Fibroblast of upper back skin (primary cell): ENCODE data around the gene MAPT.

Experiments used
- DNase-seq: peaks from one replicate; pipeline ENCODE4 v3.0.0-alpha.2; 2013

Gene MAPT

DNA sequence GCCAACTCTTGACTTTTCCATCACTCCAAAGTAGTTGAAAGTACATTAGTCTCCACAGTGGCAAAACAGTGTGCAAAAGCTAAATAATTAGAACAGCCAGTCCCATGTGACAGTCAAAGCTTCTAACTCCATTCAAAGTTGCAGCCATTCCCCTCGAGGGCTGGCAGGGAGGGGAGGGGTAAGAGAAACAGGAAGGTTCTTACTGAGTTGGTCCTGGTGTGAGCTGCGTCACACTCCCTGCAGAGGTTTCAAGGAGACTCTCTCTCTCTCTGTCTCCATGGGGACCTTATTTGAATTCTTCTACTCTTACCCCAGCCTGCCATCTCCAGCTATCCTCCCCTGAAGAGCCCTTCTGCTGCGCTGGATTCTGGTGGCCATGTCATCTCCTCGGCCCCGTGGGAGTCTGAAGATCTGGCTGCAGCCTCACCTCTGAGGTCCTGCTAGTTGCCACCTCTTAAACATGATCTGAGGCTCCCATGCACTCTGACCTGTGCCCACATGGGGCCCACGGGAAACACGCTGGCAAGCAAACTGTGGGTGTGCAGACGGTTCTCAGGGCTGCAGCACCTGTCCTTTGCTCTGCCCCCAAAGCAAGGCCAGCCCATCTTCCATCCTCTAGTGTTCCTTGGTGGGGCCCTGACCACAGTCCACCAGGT, 81.4 kb downstream of the MAPT start:
- no peak for DNase-seq

DNA sequence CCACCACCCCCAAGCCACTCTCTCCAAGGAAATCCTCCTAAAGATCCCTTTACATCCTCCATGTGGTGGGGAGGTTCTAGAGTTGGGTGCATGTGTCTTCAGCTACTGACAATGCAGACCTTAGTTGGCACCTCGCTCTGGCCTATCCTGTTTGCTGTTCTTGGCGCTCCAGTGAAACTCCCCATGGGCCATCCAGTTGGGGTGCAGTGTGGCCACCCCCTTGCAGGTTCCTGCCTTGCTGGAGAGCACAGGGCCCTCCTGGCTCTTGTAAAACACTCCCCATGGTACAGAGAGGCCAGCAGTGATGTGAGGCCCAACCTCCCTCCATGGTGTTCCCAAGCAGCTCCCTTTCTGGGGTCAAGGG, 82.0 kb downstream of the MAPT start:
- DNase-seq: no peak

DNA sequence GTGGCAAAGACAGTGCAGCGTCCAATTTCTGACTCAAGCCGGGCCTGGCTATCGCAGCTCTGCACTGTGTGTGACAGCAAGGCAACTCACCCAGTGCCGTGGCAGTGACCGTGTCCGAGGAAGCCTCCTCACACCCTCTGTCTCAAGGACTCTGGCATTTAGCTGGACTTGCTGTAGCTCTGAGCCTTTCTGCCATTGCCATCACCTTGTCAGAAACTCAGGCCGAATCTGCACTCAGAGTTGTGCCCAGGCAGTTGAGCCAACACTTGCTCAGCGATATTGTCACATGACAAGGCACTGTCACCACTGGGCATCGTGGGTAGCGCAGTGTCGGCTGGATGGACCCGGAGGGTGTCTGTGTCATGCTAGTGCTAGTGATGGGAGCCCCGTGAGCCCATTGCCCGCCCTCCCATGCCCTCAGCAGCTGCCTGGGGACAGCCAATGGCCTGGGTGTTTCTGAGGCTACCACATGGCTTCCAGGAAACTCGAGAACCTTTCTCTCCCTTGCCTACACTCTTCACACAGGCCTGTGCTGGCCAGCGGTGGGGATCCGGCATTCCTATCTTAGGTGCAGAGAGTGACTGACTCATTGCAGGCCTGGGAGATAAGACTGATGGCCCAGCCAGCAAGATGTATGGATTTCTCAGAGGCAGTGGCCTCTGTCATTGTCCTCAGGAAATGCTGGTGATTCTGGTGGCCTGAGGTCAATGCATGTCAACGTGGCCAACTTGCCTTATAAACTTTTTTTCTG, 82.6 kb downstream of the MAPT start:
- DNase-seq: peak; percentile 9

DNA sequence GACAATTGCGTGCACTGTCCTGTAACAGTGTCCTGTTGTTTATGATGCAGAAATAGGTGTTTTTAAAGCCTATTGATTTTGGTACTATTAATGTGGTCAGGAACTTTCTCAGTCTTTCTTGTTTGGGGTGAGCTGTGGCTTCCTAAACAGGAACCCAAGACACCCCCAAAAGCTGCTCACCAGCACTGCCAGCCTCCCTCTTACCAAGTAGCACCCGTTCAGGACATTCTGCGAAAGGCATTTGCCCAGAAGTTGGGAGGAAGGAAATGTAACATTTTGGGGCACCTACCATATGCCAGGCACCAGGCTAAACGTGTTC, 83.1 kb downstream of the MAPT start:
- DNase-seq: no peak

DNA sequence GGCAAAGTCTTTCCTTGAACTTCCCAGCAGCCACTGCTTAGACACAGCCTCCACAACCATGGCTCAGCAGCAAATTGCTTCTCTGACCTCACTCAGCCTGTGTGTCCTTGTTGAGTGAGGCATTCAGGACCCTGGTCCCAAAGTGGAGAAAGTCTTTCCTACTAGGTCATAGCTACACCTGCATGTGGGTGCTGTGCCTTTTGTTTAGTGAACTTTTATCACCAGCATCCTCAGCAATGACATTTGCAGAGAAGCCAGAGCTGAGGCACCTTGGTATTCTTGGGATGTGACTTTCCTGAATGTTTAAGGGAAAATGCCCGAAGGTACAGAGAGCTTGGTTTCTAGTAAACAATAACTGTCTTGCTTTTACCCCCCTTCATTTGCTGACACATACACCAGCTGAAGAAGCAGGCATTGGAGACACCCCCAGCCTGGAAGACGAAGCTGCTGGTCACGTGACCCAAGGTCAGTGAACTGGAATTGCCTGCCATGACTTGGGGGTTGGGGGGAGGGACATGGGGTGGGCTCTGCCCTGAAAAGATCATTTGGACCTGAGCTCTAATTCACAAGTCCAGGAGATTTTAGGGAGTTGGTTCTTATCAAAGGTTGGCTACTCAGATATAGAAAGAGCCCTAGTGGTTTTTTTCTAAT, 83.7 kb downstream of the MAPT start:
- DNase-seq: no peak

DNA sequence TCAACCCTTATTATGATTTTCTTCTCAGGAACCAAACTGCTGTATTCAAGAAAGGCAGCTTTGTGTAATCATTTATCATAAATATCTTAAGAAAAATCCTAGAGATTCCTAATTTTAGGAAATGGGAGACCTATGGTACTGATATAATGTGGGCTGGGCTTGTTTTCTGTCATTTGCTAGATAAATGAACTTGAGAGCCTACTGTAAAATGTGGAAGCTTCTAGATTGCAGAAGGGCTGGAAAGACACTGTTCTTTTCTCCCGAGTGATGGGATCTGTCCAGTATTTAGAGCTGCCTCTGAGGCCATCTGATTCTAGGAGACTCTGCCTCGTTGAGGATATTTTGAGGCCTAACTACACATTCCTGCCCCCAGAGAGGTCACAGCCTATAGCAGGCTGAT, 84.8 kb downstream of the MAPT start:
- DNase-seq: no peak

DNA sequence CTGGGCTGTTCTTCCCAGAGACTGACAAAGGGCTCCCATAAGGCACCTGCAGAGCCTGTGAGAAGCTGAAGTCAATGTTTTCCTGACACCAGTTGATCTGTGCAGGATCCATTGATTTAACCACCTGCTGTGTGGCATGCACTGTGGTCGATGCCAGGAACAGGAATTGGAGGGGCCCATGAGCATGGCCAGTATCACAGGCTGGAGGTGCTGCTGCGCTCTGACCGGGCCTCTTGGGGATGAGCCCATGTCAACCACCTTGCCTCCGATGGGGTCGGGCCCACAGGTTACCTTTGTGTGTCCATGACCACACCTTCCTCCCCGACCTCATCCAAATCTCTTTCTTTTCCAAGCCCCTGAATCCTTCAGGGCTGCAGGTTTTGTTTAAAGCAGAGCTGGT, 86.5 kb downstream of the MAPT start:
- DNase-seq: no peak

DNA sequence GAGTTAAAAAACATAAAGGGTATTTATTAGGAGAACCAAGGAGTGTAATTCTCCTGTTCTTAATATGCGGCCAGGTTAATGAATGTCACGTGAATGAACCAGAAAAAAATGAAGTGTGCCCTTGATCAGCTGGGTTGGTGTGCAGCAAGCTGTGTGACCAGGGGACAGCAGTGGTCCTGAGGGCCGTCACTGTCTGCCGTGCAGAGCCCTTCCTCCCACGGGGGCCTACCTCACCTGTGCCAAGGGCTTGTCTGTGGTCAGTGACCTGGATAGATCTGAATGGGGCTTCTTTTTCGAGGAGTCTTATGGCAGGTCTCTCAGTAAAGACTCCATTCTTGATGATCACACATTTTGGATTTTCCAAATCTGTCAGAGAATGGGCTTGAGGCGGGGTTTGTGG, 87.0 kb downstream of the MAPT start:
- DNase-seq: no peak

DNA sequence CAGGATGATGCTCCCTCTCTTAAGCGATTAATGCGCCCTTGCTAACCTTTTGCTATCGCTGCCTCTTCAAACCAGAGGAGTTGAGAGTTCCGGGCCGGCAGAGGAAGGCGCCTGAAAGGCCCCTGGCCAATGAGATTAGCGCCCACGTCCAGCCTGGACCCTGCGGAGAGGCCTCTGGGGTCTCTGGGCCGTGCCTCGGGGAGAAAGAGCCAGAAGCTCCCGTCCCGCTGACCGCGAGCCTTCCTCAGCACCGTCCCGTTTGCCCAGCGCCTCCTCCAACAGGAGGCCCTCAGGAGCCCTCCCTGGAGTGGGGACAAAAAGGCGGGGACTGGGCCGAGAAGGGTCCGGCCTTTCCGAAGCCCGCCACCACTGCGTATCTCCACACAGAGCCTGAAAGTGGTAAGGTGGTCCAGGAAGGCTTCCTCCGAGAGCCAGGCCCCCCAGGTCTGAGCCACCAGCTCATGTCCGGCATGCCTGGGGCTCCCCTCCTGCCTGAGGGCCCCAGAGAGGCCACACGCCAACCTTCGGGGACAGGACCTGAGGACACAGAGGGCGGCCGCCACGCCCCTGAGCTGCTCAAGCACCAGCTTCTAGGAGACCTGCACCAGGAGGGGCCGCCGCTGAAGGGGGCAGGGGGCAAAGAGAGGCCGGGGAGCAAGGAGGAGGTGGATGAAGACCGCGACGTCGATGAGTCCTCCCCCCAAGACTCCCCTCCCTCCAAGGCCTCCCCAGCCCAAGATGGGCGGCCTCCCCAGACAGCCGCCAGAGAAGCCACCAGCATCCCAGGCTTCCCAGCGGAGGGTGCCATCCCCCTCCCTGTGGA, 88.6 kb downstream of the MAPT start:
- DNase-seq: no peak

DNA sequence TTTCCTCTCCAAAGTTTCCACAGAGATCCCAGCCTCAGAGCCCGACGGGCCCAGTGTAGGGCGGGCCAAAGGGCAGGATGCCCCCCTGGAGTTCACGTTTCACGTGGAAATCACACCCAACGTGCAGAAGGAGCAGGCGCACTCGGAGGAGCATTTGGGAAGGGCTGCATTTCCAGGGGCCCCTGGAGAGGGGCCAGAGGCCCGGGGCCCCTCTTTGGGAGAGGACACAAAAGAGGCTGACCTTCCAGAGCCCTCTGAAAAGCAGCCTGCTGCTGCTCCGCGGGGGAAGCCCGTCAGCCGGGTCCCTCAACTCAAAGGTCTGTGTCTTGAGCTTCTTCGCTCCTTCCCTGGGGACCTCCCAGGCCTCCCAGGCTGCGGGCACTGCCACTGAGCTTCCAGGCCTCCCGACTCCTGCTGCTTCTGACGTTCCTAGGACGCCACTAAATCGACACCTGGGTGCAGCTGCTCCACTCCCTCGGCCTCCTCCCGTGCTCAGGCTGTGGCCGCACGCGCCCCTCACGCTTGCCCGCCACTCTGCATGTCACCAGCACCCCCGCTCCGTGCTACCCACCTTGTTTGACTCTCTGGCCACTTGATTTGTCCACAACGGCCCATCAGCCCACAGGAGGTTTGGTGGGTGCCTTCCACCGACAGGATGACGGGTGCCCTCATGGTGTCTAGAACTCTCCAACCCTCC, 89.4 kb downstream of the MAPT start:
- DNase-seq: no peak

DNA sequence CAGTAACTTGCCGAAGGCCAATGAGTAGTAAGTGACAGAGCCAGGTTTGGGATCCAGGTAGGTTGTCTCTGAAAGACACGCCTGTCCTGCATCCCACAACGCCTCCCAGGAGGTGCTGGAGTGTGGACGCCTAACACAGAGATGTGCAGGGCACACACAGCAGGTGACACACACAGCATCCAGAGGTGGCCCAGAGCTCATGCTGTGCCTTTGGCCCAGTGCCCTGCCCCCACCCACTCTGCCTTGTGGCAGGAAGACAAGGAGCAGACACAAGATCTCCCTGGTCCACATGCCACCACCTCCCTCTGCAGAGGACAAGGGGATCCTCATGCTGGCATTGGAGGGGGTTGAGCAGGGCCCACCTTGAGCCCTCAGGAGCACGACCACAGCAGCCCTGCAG, 90.0 kb downstream of the MAPT start:
- no peak for DNase-seq

DNA sequence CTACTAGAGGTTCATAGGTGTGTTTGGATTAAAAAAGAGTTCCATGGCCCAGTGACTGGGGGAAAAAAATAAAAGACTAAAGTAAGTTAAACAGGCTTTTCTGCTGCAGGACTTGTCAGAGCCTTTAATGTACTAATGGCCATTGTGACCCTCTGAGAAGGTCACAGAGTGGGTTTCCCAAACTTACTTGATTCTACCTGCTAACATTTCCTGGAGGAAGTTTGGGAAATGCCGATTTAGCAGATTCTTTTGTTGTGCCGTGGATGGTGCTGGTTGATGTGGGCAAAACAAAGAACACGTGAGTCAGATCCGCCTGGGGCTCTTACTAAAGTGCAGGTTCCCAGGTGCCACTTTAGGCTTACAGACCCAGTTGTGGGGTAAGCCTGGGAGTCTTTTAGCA, 91.1 kb downstream of the MAPT start:
- no peak for DNase-seq

DNA sequence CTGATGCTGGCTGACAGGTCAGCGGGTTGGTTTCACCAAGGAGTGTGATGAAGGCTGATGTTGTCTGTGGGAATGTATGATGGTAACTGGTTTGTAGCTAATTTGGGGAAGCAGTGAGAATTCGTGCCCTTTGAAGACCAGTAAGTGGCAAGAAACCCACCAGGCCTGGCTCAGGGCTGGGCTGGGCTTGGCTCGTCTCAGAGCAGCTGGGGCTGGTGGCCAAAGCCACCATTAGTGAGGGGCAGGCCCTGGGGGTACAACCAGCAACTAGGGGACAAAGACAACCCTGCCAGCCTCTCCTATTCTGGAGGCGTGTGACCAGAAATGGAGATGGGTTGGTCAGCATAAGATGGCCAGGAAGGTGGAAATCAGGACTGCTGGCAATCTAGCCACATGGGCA, 91.7 kb downstream of the MAPT start:
- no peak for DNase-seq

DNA sequence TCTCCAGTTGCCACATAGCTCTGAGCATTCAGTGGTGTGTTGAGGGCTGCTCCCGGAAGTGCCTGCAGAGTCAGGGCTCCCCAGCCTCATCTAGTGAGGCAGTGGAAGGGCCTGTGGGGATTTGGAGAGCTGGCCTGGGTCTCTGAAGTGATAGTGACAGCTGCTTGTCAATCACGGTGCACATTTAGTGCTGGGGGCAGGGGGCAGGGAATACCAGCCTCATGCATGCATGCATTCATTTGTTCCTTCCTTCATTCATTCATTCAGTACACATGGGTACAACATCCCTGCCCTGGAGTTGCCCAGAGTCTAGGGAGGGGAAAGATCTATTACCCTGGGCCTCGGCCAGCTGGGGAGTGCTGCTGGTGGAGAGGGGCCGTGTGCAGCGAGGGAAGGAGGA, 93.4 kb downstream of the MAPT start:
- no peak for DNase-seq

DNA sequence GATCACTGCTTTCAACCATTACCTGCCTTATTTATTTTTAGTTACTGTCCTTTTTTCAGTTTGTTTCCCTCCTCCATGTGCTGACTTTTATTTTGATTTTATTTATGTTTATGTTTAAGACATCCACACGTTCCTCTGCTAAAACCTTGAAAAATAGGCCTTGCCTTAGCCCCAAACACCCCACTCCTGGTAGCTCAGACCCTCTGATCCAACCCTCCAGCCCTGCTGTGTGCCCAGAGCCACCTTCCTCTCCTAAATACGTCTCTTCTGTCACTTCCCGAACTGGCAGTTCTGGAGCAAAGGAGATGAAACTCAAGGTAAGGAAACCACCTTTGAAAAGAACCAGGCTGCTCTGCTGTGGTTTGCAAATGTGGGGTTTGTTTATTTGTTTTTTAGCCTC, 95.4 kb downstream of the MAPT start:
- no peak for DNase-seq

DNA sequence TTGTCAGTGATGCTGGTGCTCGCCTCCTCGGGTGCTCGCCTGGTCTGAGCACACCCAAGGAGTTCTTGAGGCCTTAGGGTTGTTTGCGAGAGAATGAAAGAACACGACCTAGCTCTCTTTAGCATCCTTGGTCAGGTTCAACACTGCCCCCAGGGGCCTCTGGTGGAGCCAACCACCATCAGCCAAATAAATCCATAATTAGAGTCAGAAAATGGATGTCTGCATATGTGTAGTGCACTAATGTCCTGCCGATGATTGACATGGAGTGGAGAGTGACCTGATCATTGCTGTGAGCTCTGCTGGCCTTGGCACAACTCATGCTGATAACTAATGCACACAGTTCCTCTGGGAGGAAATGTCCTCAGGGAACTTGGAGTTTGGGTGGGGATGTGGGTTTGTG, 96.5 kb downstream of the MAPT start:
- DNase-seq: no peak

DNA sequence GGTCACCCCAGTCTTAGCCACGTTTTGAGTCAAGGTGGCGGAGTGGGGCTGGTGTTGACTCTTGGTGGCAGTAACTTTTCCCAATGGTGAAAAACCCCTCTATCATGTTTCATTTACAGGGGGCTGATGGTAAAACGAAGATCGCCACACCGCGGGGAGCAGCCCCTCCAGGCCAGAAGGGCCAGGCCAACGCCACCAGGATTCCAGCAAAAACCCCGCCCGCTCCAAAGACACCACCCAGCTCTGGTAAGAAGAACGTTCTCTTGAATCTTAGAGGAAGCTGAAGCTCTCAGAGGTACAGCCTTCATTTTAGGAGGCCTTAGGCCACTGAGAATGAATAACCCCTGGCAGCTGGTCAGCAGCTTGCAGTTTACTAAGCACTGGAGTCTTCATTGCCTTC, 97.0 kb downstream of the MAPT start:
- DNase-seq: no peak

DNA sequence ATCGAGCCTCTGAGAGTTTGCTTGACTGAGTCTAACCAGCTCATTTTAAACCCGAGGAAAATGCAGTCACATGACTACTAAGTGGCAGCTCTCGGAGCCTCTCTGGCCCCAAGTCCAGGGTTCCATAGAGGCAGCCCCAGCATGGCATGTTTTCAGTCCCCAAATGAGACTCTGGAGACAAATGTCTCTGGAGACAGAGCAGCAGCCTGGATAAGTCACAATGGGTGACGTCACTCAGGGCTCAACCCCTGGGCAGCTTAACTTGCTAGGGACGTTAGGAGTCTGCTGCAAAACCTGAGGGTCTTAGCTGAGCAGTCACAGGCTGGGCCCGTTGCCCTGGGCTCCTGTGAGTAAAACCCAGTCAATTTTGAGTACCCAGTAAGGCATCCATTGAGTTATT, 97.8 kb downstream of the MAPT start:
- no peak for DNase-seq

DNA sequence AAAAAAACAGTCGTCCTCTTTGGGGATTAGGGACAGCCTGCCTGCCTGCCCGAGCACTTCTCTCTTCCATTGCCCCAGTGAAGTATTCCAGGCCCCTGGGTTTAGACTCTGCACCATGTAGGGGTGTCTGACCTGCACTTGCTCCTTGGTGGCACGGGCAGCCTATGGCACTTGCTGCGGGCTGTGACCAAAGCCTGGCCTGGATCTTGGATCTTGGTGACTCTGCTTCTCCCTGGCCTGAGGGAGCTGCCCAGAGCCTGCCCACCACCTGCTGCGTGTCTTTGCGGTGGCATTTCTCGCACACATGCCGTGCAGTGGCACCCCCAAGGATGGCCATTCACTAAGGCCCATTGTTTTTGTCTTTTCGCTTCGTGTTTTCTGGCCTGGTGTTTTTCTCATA, 98.5 kb downstream of the MAPT start:
- DNase-seq: no peak

DNA sequence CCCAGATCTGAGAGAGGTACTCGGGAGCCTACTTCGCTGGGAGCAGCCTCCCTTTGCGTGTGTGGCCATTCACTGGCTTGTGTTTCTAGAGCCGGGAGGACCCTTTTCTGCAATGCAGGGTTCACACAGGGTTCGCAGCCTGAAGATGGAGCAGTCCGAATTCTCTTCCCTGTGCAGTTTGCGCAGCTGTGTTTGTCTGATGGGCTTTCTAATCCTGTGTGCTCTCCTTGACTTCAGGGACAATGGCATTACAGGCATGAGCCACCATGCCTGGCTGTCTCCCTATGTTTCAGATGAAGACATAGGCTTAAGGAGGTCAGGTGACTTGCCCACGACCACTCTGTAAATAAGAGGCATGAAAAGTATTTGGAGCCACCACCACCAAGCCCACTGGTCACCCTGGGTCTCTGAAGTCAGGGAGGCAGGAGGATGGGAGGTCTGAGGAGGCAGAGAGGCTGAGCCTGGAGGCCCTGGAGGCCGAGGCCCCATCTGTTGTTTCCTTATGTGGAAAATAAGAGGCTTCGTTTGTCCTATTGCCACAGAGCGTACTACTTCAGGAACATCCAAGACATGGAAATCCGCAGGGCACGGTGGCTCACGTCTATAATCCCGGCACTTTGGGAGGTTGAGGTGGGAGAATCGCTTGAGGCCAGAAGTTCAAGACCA, 99.7 kb downstream of the MAPT start:
- no peak for DNase-seq

DNA sequence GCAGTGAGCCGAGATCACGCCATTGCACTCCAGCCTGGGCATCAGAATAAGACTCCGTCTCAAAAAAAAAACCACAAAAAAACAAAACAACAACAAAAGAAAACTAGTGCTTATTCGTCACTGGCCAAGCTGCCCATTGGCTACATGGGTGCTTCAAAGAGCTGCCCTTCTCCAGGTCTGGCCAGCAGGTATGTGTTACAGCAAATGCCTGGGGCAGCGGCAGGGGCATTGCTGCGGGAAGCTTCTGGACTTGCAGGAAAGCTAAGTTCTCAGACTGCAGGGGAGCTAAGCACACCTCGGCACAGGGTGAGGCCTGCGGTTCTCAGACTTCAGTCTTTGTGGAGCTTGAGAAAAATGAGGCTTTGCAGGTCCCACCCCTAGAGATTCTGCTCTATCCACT, 100.6 kb downstream of the MAPT start:
- no peak for DNase-seq

DNA sequence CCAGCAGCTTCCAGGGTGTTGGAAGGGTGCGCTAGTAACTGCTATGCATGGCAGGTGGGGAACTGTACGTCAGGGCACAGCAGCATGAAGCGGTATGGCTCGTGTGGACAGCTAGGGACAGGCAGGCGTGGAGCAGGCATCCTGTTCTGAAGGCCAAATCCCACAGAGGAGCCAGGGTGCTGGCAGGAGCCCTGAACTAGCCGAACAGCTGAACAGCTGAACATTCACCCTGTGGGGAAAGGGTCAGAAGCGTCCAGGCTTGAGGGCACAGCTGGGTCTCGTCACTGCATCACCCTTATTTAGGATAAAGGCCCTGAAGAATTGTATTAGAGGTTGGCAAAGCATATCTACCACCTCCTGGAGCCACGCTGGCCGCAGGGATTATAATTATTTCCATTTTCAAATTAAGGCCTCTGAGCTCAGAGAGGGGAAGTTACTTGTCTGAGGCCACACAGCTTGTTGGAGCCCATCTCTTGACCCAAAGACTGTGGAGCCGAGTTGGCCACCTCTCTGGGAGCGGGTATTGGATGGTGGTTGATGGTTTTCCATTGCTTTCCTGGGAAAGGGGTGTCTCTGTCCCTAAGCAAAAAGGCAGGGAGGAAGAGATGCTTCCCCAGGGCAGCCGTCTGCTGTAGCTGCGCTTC, 101.4 kb downstream of the MAPT start:
- no peak for DNase-seq
